HCT116 (cell line): Measurements from ENCODE around the gene ZNF396.

ENCODE experiments used
- POLR2A ChIP-seq: IDR thresholded peaks from 2 replicates; pipeline ENCODE4 v1.7.0; 2011; ENCODE audit warnings: borderline replicate concordance; ENCODE audit not compliant: insufficient read depth, insufficient read length; ENCODE audit errors: extremely low read depth
- RAD21 ChIP-seq: IDR thresholded peaks from 2 replicates; pipeline ENCODE4 v1.6.1; 2012; ENCODE audit warnings: low read depth, mild to moderate bottlenecking

DNA sequence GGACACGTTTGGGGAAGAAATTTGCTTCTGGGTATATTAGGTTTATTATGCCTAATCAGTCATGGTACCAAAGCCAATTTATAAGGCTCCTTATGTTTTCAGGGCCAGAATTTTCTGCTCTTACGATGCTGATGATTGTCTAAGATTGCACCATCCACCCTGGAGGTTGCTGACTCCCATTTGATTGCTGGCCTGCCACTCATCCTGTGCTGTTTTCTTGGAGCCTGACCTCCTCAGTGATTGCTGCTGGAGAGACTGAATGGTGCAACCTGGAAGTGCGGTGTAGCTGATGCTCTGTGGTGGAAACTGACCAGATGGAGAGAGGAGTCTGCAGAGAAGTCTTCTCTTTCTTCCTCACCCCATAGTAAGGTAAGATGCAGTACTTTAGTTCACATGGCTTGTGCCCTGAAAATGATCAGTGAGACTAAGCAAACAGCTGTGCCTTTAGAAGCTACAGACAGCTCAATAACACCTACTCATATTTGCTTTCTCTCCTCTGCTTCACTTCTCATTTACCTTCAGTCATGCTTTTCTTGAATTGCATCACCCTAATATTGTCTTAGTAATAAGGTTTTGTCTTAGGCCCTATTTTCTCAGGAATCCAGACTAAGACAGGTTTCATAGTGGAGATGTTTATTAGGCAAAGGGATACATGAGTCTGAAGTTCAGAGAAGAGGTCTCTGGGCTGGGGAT, 50.3 kb downstream of the ZNF396 start:
- TF ChIP-seq POLR2A = no peak
- no peak for TF ChIP-seq RAD21
